PC-9 (cell line): Measurements from ENCODE around the gene SLC43A1.

Experiments
- EZH2 ChIP-seq: fragments of 200-600 bp; sonication (generic); IDR thresholded peaks from 2 replicates; pipeline ENCODE4 v1.8.0; 2017; ENCODE audit warnings: antibody characterized with exemption, low read depth
- TF ChIP-seq, protein P1 (sequence below): fragments of 200-600 bp; sonication (generic); conservative IDR thresholded peaks from 2 replicates; pipeline ENCODE4 v1.6.1; 2017; ENCODE audit warnings: mixed run types, antibody characterized with exemption, mild to moderate bottlenecking, moderate library complexity

DNA sequence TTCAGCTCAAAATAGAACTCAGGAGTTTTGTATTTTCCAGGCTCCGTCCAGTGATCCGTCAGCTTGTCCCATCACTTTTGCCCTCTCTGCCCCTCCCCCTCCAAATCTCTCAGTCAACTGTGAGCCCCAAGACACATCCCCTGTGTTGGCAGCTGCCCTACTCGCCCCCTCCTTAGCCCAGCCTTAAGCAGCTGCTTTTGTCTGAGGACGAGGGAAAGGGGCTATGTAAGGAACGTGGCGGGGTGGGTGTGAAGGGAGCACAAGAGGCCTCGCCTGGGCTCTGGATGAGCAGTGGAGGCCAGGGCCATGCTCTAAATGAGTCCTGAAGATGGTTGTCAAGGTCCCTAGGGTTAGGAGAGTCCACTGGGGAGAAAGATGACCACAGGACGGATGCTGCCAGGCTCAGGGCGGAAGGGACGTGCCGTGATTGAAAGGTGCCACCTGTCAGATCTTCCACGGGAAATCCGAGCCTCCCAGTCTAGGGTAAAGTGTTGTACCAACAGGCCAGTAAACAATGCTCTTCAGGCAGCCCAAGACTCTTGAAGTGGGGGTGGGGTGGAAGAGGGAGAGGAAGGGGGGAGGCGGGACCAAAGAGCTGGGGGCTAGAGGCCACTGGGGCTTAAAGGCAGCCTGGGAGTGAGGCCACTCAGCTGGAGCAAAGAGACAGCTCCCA, 21.6 kb upstream of the SLC43A1 start, which contains the start of gene SMTNL1:
- TF ChIP-seq, protein P1, sequence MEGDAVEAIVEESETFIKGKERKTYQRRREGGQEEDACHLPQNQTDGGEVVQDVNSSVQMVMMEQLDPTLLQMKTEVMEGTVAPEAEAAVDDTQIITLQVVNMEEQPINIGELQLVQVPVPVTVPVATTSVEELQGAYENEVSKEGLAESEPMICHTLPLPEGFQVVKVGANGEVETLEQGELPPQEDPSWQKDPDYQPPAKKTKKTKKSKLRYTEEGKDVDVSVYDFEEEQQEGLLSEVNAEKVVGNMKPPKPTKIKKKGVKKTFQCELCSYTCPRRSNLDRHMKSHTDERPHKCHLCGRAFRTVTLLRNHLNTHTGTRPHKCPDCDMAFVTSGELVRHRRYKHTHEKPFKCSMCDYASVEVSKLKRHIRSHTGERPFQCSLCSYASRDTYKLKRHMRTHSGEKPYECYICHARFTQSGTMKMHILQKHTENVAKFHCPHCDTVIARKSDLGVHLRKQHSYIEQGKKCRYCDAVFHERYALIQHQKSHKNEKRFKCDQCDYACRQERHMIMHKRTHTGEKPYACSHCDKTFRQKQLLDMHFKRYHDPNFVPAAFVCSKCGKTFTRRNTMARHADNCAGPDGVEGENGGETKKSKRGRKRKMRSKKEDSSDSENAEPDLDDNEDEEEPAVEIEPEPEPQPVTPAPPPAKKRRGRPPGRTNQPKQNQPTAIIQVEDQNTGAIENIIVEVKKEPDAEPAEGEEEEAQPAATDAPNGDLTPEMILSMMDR, result no peak
- TF ChIP-seq EZH2, result no peak
